ENCODE data around the gene RAB11FIP2. TPM values are rescaled to one million over a fixed set of nuclear protein-coding genes. Genes with fewer than 3 reads are reported as not detected.
A peak's percentile ranks its signal among the peaks of the same experiment; 100 is the strongest.

The RAB11FIP2 gene
- total RNA-seq, 3 donors from 2014 or later (not counting 1 experiment from before 2014, with no cell fraction given) = 30.1 to 37.1 (median 32.1) TPM

- no peaks in the 10 kb centered on the region for H3K9me3 Mint-ChIP-seq
- Histone ChIP-seq H3K4me1 (ENCODE audit: control insufficient read depth, insufficient read depth, low read length) (no peaks in the 10 kb centered on the region), H3K36me3 (ENCODE audit: control insufficient read depth, insufficient read depth, low read length) (no peaks in the 10 kb centered on the region), H3K4me3 (ENCODE audit: low read length) (no peak overlapping the region), H3K9me3 (ENCODE audit: control insufficient read depth, insufficient read depth, low read length) (no peaks in the 10 kb centered on the region), H3K27me3 (ENCODE audit: control insufficient read depth, insufficient read depth, low read length) (no peaks in the 10 kb centered on the region), H3K27ac (ENCODE audit: low read length) (no peak overlapping the region)
- no peak overlapping the region for H3K27ac Mint-ChIP-seq
- H3K27me3 Mint-ChIP-seq (ENCODE audit: low read depth in 2 of 2) = peaks cover 7 to 33% of the 10 kb centered on the region in 2 donors
- H3K4me1 Mint-ChIP-seq = no peaks in the 10 kb centered on the region
- ATAC-seq = no peak
- H3K36me3 Mint-ChIP-seq = no peaks in the 10 kb centered on the region
- H3K4me3 Mint-ChIP-seq = no peak overlapping the region
- WGBS (ENCODE audit: insufficient coverage) = 71% methylated on average over 1 of the region's 2 CpGs
- DNase-seq = no peak
- intact Hi-C loops (cut with micrococcal nuclease) = no loop called here
- TF ChIP-seq, protein P1, sequence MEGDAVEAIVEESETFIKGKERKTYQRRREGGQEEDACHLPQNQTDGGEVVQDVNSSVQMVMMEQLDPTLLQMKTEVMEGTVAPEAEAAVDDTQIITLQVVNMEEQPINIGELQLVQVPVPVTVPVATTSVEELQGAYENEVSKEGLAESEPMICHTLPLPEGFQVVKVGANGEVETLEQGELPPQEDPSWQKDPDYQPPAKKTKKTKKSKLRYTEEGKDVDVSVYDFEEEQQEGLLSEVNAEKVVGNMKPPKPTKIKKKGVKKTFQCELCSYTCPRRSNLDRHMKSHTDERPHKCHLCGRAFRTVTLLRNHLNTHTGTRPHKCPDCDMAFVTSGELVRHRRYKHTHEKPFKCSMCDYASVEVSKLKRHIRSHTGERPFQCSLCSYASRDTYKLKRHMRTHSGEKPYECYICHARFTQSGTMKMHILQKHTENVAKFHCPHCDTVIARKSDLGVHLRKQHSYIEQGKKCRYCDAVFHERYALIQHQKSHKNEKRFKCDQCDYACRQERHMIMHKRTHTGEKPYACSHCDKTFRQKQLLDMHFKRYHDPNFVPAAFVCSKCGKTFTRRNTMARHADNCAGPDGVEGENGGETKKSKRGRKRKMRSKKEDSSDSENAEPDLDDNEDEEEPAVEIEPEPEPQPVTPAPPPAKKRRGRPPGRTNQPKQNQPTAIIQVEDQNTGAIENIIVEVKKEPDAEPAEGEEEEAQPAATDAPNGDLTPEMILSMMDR (IDR thresholded peaks at IDR 0.05) = no peak
These were observed 6.1 kb upstream of the RAB11FIP2 start for GRCh38 chr10:118052816-118053215.

GRCh38 chr10:118047880-118048279, 1.1 kb upstream of the RAB11FIP2 start:
- no peak overlapping the region for H3K4me3 ChIP-seq (ENCODE audit: low read length)
- no peaks in the 10 kb centered on the region for H3K9me3 ChIP-seq (ENCODE audit: control insufficient read depth, insufficient read depth, low read length)
- no peaks in the 10 kb centered on the region for H3K27me3 ChIP-seq (ENCODE audit: control insufficient read depth, insufficient read depth, low read length)
- intact Hi-C loops (cut with micrococcal nuclease) = no loop called here
- H3K4me1 ChIP-seq (ENCODE audit: control insufficient read depth, insufficient read depth, low read length) = peaks cover 12% of the 10 kb centered on the region
- H3K27ac ChIP-seq (ENCODE audit: low read length) = no peak overlapping the region
- H3K36me3 ChIP-seq (ENCODE audit: control insufficient read depth, insufficient read depth, low read length) = no peaks in the 10 kb centered on the region
- H3K9me3 Mint-ChIP-seq = no peaks in the 10 kb centered on the region
- WGBS (ENCODE audit: insufficient coverage) = 84% methylated on average over 4 of the region's 5 CpGs
- DNase-seq (no peak), ATAC-seq (no peak)
- no peaks in the 10 kb centered on the region for H3K36me3 Mint-ChIP-seq
- peak overlapping the region; percentile 67 for H3K4me3 Mint-ChIP-seq
- peaks cover 0 to 14% of the 10 kb centered on the region in 2 donors for H3K27me3 Mint-ChIP-seq (ENCODE audit: low read depth in 2 of 2)
- TF ChIP-seq, protein P1 (IDR thresholded peaks at IDR 0.05) = no peak
- peaks cover 10 to 17% of the 10 kb centered on the region in 2 donors for H3K4me1 Mint-ChIP-seq
- H3K27ac Mint-ChIP-seq = peak overlapping the region; percentile 51 to 59

- H3K4me3 ChIP-seq (ENCODE audit: low read length) = peak overlapping the region; percentile 48
- Mint-ChIP-seq H3K9me3 (no peaks in the 10 kb centered on the region), H3K27ac (peak overlapping the region; percentile 51 to 59), H3K4me1 (peaks cover 13 to 22% of the 10 kb centered on the region in 2 donors), H3K4me3 (peak overlapping the region; percentile 84), H3K36me3 (no peaks in the 10 kb centered on the region), H3K27me3 (ENCODE audit: low read depth in 2 of 2) (peaks cover 0 to 14% of the 10 kb centered on the region in 2 donors)
- TF ChIP-seq, protein P1 (IDR thresholded peaks at IDR 0.05) = no peak
- H3K9me3 ChIP-seq (ENCODE audit: control insufficient read depth, insufficient read depth, low read length) = no peaks in the 10 kb centered on the region
- 70% methylated on average over 21 of the region's 22 CpGs for WGBS (ENCODE audit: insufficient coverage)
- H3K27ac ChIP-seq (ENCODE audit: low read length) = peak overlapping the region; percentile 52
- ATAC-seq (no peak), DNase-seq (no peak)
- intact Hi-C loops (cut with micrococcal nuclease) = no loop called here
- H3K36me3 ChIP-seq (ENCODE audit: control insufficient read depth, insufficient read depth, low read length) = no peaks in the 10 kb centered on the region
- no peaks in the 10 kb centered on the region for H3K27me3 ChIP-seq (ENCODE audit: control insufficient read depth, insufficient read depth, low read length)
- peaks cover 12% of the 10 kb centered on the region for H3K4me1 ChIP-seq (ENCODE audit: control insufficient read depth, insufficient read depth, low read length)
These were observed 497 bp upstream of the RAB11FIP2 start for GRCh38 chr10:118047157-118047719.
